GM10248 (cell line): ENCODE data around the gene TCF7L1.

Experiments
- CTCF ChIA-PET: fragments of 300-600 bp; sonication (Branson Sonifier 250); formaldehyde crosslinking; extraction: SDS; loops from one replicate; lab custom pipeline; 2021; ENCODE audit warnings: antibody characterized with exemption; lab: Yijun Ruan, JAX
- POLR2A ChIA-PET: fragments of 350-650 bp; sonication (Branson Sonifier 250); formaldehyde crosslinking; extraction: SDS; loops from one replicate; lab custom pipeline; 2020; ENCODE audit warnings: antibody characterized with exemption; lab: Yijun Ruan, JAX
- DNase-seq: peaks from one replicate; pipeline ENCODE4 v3.0.0; 2012; ENCODE audit errors: extremely low spot score
- CTCF ChIP-seq: IDR thresholded peaks from 2 replicates; pipeline ENCODE4 v1.5.1; 2012; ENCODE audit warnings: mild to moderate bottlenecking, low read depth; ENCODE audit errors: extremely low read depth, missing control alignments, control extremely low read depth

The TCF7L1 gene

GRCh38 chr2:85287721-85288120, 154.5 kb downstream of the TCF7L1 start:
- ChIA-PET CTCF (interaction anchor here (1.1 to 11.8 kb wide), 6 partner anchors 12 to 362 kb away, joined by 3 to 119 read pairs (median 8); no protein-coding TSS in a partner anchor), POLR2A (no interaction called here)

GRCh38 chr2:85288244-85288725, 155.1 kb downstream of the TCF7L1 start:
- no peak for TF ChIP-seq CTCF
- DNase-seq: no peak
- CTCF ChIA-PET: interaction anchor here (1.1 to 11.8 kb wide), 4 partner anchors 11 to 362 kb away, joined by 3 to 119 read pairs (median 8); no protein-coding TSS in a partner anchor
- POLR2A ChIA-PET: no interaction called here

More at GRCh38 chr2:85287721-85288120, 154.5 kb downstream of the TCF7L1 start:
- no peak for DNase-seq
- TF ChIP-seq CTCF: no peak

DNA sequence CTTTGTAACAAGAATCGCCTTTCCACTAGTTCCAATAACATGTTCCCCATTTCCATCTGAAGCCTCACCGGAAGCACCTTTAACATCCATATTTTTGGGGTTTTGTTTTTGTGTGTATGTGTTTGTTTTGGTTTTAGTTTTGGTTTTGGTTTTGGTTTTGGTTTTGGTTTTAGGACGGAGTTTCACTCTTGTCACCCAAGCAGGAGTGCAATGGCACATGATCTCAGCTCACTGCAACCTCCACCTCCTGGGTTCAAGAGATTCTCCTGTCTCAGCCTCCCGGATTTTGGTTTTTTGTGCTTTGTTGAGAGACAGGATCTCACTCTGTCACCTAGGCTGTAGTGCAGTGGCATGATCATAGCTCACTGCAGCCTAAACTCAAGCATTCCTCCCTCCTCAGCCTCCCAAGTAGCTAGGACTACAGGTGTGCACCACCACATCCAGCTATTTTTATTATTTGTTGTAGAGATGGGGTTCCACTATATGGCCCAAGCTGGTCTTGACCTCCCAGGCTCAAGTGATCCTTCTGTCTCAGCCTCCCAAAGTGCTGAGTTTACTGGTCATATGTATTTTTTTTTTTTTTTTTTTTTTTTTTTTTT, 158.3 kb downstream of the TCF7L1 start:
- POLR2A ChIA-PET: no interaction called here
- CTCF ChIA-PET: interaction anchor here (0.9 to 11.8 kb wide), 6 partner anchors 8 to 366 kb away, joined by 3 to 119 read pairs (median 12); no protein-coding TSS in a partner anchor
- DNase-seq: no peak
- no peak for TF ChIP-seq CTCF

DNA sequence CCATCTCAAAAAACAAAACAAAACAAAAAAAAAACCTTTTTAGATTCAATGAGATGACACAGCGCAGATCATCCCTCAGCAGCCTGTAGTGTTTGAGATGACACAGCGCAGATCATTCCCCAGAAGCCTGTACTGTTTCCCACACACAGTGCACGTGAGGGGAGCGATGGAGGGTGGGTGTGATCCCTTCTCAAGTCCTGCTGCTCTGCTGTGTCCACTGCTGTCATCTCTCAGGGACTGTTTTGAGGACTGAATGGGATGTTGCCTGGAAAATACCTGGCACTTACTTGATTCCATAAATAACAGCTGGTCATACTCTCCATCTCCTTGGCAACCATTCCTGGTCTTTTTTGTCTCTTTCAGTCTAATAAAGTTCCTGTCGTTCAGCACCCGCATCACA, 168.9 kb downstream of the TCF7L1 start:
- no peak for DNase-seq
- ChIA-PET CTCF (interaction anchor here (4.4 to 11.3 kb wide), 4 partner anchors 8 to 376 kb away, joined by 46 to 119 read pairs (median 80); no protein-coding TSS in a partner anchor), POLR2A (no interaction called here)
- TF ChIP-seq CTCF: no peak

DNA sequence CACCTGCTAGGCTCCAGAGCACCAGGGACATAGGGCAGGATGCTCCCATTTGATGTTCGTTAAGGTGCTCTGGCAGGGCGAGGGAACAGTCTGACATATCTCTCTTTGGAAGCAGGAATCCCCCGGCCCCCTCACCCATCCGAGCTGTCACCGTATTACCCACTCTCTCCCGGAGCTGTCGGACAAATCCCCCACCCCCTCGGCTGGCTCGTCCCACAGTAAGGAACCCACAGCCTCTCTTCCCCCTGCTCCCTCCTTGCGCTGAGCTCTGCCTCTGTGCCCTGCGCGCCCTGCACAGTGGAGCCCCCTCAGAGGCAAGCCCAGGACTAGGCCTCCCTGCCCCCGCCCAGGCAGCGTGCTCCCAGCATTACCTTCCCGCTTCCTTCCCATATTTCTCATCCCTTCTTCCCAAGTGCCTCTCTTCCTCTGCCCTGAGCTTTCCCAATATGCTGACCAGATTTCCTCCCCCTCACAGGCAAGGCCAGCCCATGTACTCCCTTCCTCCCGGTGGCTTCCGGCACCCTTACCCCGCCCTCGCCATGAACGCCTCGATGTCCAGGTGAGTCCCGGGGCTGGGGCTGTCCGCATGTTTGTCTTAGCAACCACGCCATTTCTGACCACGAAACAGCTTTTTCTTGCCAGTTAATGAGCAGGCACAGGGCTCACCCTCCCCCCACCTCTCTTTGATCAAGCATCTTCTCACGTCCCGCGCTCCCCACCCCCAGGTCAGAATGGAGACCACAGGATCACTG, 170.8 kb downstream of the TCF7L1 start:
- CTCF ChIA-PET: interaction anchor here (1.7 to 11.3 kb wide), 3 partner anchors 17 to 378 kb away, joined by 4 to 119 read pairs (median 6); no protein-coding TSS in a partner anchor
- POLR2A ChIA-PET: no interaction called here
- no peak for DNase-seq
- no peak for TF ChIP-seq CTCF

GRCh38 chr2:85307527-85307897, 174.3 kb downstream of the TCF7L1 start:
- POLR2A ChIA-PET: no interaction called here
- DNase-seq: no peak
- CTCF ChIA-PET: interaction anchor here (1.4 to 1.7 kb wide), 2 partner anchors 23 to 41 kb away, joined by 3 to 5 read pairs; no protein-coding TSS in a partner anchor
- TF ChIP-seq CTCF: no peak
